ENCODE results near the gene LY6G6C.

Gene LY6G6C

GRCh38 chr6:31705931-31706330, 15.6 kb downstream of the LY6G6C start:
- 93 to 95% methylated on average over 6 of the region's 6 CpGs for WGBS, 2 experiments
- Histone ChIP-seq H3K9me3 (ENCODE audit: control insufficient read depth, low read length) (no peaks in the 10 kb centered on the region), H3K4me3 (ENCODE audit: insufficient read depth, low read depth, low read length) (no peak overlapping the region), H3K27ac (ENCODE audit: insufficient read depth, low read depth, low read length, poor library complexity, severe bottlenecking) (no peak overlapping the region), H3K27me3 (ENCODE audit: control insufficient read depth, insufficient read depth, low read length, poor library complexity, severe bottlenecking) (peaks cover 32% of the 10 kb centered on the region), H3K4me1 (ENCODE audit: control insufficient read depth, insufficient read depth, low read length) (peaks cover 9% of the 10 kb centered on the region), H3K36me3 (ENCODE audit: control insufficient read depth, insufficient read depth, low read length) (no peaks in the 10 kb centered on the region)

- no peaks in the 10 kb centered on the region for H3K9me3 ChIP-seq (ENCODE audit: control insufficient read depth, low read length)
- WGBS, 2 experiments = 4% methylated on average over 54 of the region's 54 CpGs
- peaks cover 18% of the 10 kb centered on the region for H3K27me3 ChIP-seq (ENCODE audit: control insufficient read depth, insufficient read depth, low read length, poor library complexity, severe bottlenecking)
- H3K27ac ChIP-seq (ENCODE audit: insufficient read depth, low read depth, low read length, poor library complexity, severe bottlenecking) = peak within 1 kb of the TSS; percentile 89
- H3K4me3 ChIP-seq (ENCODE audit: insufficient read depth, low read depth, low read length) = peak within 1 kb of the TSS; percentile 88
- no peaks in the 10 kb centered on the region for H3K36me3 ChIP-seq (ENCODE audit: control insufficient read depth, insufficient read depth, low read length)
- H3K4me1 ChIP-seq (ENCODE audit: control insufficient read depth, insufficient read depth, low read length) = peaks cover 9% of the 10 kb centered on the region
Observed at GRCh38 chr6:31702819-31703716, 18.5 kb downstream of the LY6G6C start, which contains the start of gene ABHD16A. TSS of gene ABHD16A (minus strand) at chr6:31703324. CDS start at chr6:31703281, 43 bp downstream.

- Histone ChIP-seq H3K27me3 (ENCODE audit: control insufficient read depth, insufficient read depth, low read length, poor library complexity, severe bottlenecking) (peaks cover 11% of the 10 kb centered on the region), H3K27ac (ENCODE audit: insufficient read depth, low read depth, low read length, poor library complexity, severe bottlenecking) (peak overlapping the region; percentile 89), H3K9me3 (ENCODE audit: control insufficient read depth, low read length) (no peaks in the 10 kb centered on the region), H3K4me3 (ENCODE audit: insufficient read depth, low read depth, low read length) (peak overlapping the region; percentile 88), H3K36me3 (ENCODE audit: control insufficient read depth, insufficient read depth, low read length) (no peaks in the 10 kb centered on the region), H3K4me1 (ENCODE audit: control insufficient read depth, insufficient read depth, low read length) (peaks cover 9% of the 10 kb centered on the region)
- WGBS, 2 experiments = 4 to 6% methylated on average over 9 to 10 of the region's 10 CpGs
Observed at GRCh38 chr6:31702405-31702818, 19.1 kb downstream of the LY6G6C start.

GRCh38 chr6:31701666-31702404, 19.7 kb downstream of the LY6G6C start:
- Histone ChIP-seq H3K36me3 (ENCODE audit: control insufficient read depth, insufficient read depth, low read length) (no peaks in the 10 kb centered on the region), H3K27ac (ENCODE audit: insufficient read depth, low read depth, low read length, poor library complexity, severe bottlenecking) (no peak overlapping the region), H3K9me3 (ENCODE audit: control insufficient read depth, low read length) (no peaks in the 10 kb centered on the region), H3K4me1 (ENCODE audit: control insufficient read depth, insufficient read depth, low read length) (peaks cover 9% of the 10 kb centered on the region), H3K27me3 (ENCODE audit: control insufficient read depth, insufficient read depth, low read length, poor library complexity, severe bottlenecking) (peaks cover 6% of the 10 kb centered on the region), H3K4me3 (ENCODE audit: insufficient read depth, low read depth, low read length) (peak overlapping the region; percentile 88)
- 64 to 68% methylated on average over 7 of the region's 7 CpGs for WGBS, 2 experiments

- Histone ChIP-seq H3K36me3 (ENCODE audit: control insufficient read depth, insufficient read depth, low read length) (no peaks in the 10 kb centered on the region), H3K4me3 (ENCODE audit: insufficient read depth, low read depth, low read length) (no peak overlapping the region), H3K27me3 (ENCODE audit: control insufficient read depth, insufficient read depth, low read length, poor library complexity, severe bottlenecking) (no peaks in the 10 kb centered on the region), H3K27ac (ENCODE audit: insufficient read depth, low read depth, low read length, poor library complexity, severe bottlenecking) (no peak overlapping the region), H3K4me1 (ENCODE audit: control insufficient read depth, insufficient read depth, low read length) (peaks cover 9% of the 10 kb centered on the region), H3K9me3 (ENCODE audit: control insufficient read depth, low read length) (no peaks in the 10 kb centered on the region)
- 93 to 99% methylated on average over 4 to 5 of the region's 5 CpGs for WGBS, 2 experiments
Observed at GRCh38 chr6:31700740-31701401, 20.7 kb downstream of the LY6G6C start.

- 87 to 93% methylated on average over 3 of the region's 3 CpGs for WGBS, 2 experiments
Observed at GRCh38 chr6:31697555-31697954, 24.0 kb downstream of the LY6G6C start.

GRCh38 chr6:31693535-31693934, 28.0 kb downstream of the LY6G6C start:
- H3K4me1 ChIP-seq (ENCODE audit: control insufficient read depth, insufficient read depth, low read length) = no peaks in the 10 kb centered on the region
- WGBS, 2 experiments = 93 to 95% methylated on average over 6 of the region's 6 CpGs
- no peaks in the 10 kb centered on the region for H3K27me3 ChIP-seq (ENCODE audit: control insufficient read depth, insufficient read depth, low read length, poor library complexity, severe bottlenecking)
- H3K9me3 ChIP-seq (ENCODE audit: control insufficient read depth, low read length) = no peaks in the 10 kb centered on the region
- no peak overlapping the region for H3K27ac ChIP-seq (ENCODE audit: insufficient read depth, low read depth, low read length, poor library complexity, severe bottlenecking)
- no peak overlapping the region for H3K4me3 ChIP-seq (ENCODE audit: insufficient read depth, low read depth, low read length)
- H3K36me3 ChIP-seq (ENCODE audit: control insufficient read depth, insufficient read depth, low read length) = peaks cover 12% of the 10 kb centered on the region

More at GRCh38 chr6:31697555-31697954, 24.0 kb downstream of the LY6G6C start:
- no peak overlapping the region for H3K4me3 ChIP-seq (ENCODE audit: insufficient read depth, low read depth, low read length)
- no peak overlapping the region for H3K27ac ChIP-seq (ENCODE audit: insufficient read depth, low read depth, low read length, poor library complexity, severe bottlenecking)
- H3K36me3 ChIP-seq (ENCODE audit: control insufficient read depth, insufficient read depth, low read length) = peaks cover 12% of the 10 kb centered on the region
- no peaks in the 10 kb centered on the region for H3K9me3 ChIP-seq (ENCODE audit: control insufficient read depth, low read length)
- peaks cover 9% of the 10 kb centered on the region for H3K4me1 ChIP-seq (ENCODE audit: control insufficient read depth, insufficient read depth, low read length)
- no peaks in the 10 kb centered on the region for H3K27me3 ChIP-seq (ENCODE audit: control insufficient read depth, insufficient read depth, low read length, poor library complexity, severe bottlenecking)

GRCh38 chr6:31692886-31693285, 28.7 kb downstream of the LY6G6C start:
- Histone ChIP-seq H3K4me3 (ENCODE audit: insufficient read depth, low read depth, low read length) (no peak overlapping the region), H3K27ac (ENCODE audit: insufficient read depth, low read depth, low read length, poor library complexity, severe bottlenecking) (no peak overlapping the region), H3K9me3 (ENCODE audit: control insufficient read depth, low read length) (no peaks in the 10 kb centered on the region), H3K4me1 (ENCODE audit: control insufficient read depth, insufficient read depth, low read length) (no peaks in the 10 kb centered on the region), H3K27me3 (ENCODE audit: control insufficient read depth, insufficient read depth, low read length, poor library complexity, severe bottlenecking) (no peaks in the 10 kb centered on the region), H3K36me3 (ENCODE audit: control insufficient read depth, insufficient read depth, low read length) (peaks cover 14% of the 10 kb centered on the region)
- WGBS, 2 experiments = 94 to 96% methylated on average over 9 of the region's 9 CpGs

GRCh38 chr6:31692353-31692752, 29.2 kb downstream of the LY6G6C start:
- no peaks in the 10 kb centered on the region for H3K4me1 ChIP-seq (ENCODE audit: control insufficient read depth, insufficient read depth, low read length)
- WGBS, 2 experiments = 94 to 95% methylated on average over 4 of the region's 4 CpGs
- H3K27me3 ChIP-seq (ENCODE audit: control insufficient read depth, insufficient read depth, low read length, poor library complexity, severe bottlenecking) = no peaks in the 10 kb centered on the region
- H3K4me3 ChIP-seq (ENCODE audit: insufficient read depth, low read depth, low read length) = no peak overlapping the region
- H3K27ac ChIP-seq (ENCODE audit: insufficient read depth, low read depth, low read length, poor library complexity, severe bottlenecking) = no peak overlapping the region
- no peaks in the 10 kb centered on the region for H3K9me3 ChIP-seq (ENCODE audit: control insufficient read depth, low read length)
- peaks cover 19% of the 10 kb centered on the region for H3K36me3 ChIP-seq (ENCODE audit: control insufficient read depth, insufficient read depth, low read length)

Data from ectodermal cell (in vitro differentiated cells).